GM18867 (cell line): ENCODE measurements around the gene GPSM1.

Experiments
- ATAC-seq: cut with Tn5 transposase; IDR thresholded peaks from one replicate; pipeline ENCODE4 v1.9.1; 2021; ENCODE audit warnings: mild to moderate bottlenecking, moderate library complexity; ENCODE audit not compliant: unreplicated experiment

Gene GPSM1

GRCh38 chr9:136290508-136291000 lies 36.8 kb upstream of the GPSM1 start:
- no peak for ATAC-seq

GRCh38 chr9:136291306-136292025 lies 35.9 kb upstream of the GPSM1 start:
- ATAC-seq, result no peak

GRCh38 chr9:136292026-136292538 lies 35.3 kb upstream of the GPSM1 start:
- no peak for ATAC-seq

GRCh38 chr9:136292591-136293448 lies 34.5 kb upstream of the GPSM1 start:
- no peak for ATAC-seq

- no peak for ATAC-seq
These were observed 33.8 kb upstream of the GPSM1 start for GRCh38 chr9:136293476-136294077.

GRCh38 chr9:136294437-136294836 lies 32.9 kb upstream of the GPSM1 start:
- no peak for ATAC-seq

- no peak for ATAC-seq
These were observed 32.3 kb upstream of the GPSM1 start for GRCh38 chr9:136295055-136295454.

- no peak for ATAC-seq
These were observed 31.6 kb upstream of the GPSM1 start for GRCh38 chr9:136295542-136296433.

GRCh38 chr9:136296434-136297015 lies 30.8 kb upstream of the GPSM1 start:
- no peak for ATAC-seq

GRCh38 chr9:136297016-136297691 lies 30.2 kb upstream of the GPSM1 start:
- no peak for ATAC-seq

GRCh38 chr9:136297766-136298735 lies 29.3 kb upstream of the GPSM1 start:
- ATAC-seq, result no peak

- no peak for ATAC-seq
These were observed 28.2 kb upstream of the GPSM1 start for GRCh38 chr9:136299116-136299515.

- ATAC-seq, result no peak
These were observed 27.8 kb upstream of the GPSM1 start for GRCh38 chr9:136299541-136299940.

- ATAC-seq, result no peak
These were observed 27.3 kb upstream of the GPSM1 start for GRCh38 chr9:136300016-136300545.

- ATAC-seq, result no peak
These were observed 26.5 kb upstream of the GPSM1 start for GRCh38 chr9:136300866-136301265.

- ATAC-seq, result no peak
These were observed 24.8 kb upstream of the GPSM1 start for GRCh38 chr9:136302527-136302926.

GRCh38 chr9:136303066-136303824 lies 24.1 kb upstream of the GPSM1 start:
- no peak for ATAC-seq
